Bronchus fibroblast of lung (primary cell): ENCODE measurements around the gene ABCD2. TPM values are rescaled to one million over a fixed set of nuclear protein-coding genes. Genes with fewer than 3 reads are reported as not detected.

Experiments used
- total RNA-seq: library from RNA; depleted of rRNA; stranded (reverse); fragments of >200 nt; gene quantifications from 2 replicates; pipeline ENCODE4 v1.2.3, GENCODE V29; 2015

ABCD2 gene
- total RNA-seq: 0.15 and 0.17 TPM in 2 replicates

GRCh38 chr12:39619660-39620433 lies at the start of gene ABCD2:
ABCD2 (minus strand) TSS chr12:39619803; CDS start chr12:39619615, 188 bp downstream.

Other genes with a start within 250 kb of the ABCD2 start
- 1.6 and 3.5 TPM in 2 replicates for gene KIF21A, start 176.7 kb downstream of the ABCD2 start, total RNA-seq